HG02943 (cell line): ENCODE measurements around the gene APOC4.
"Not testable (repeated sequence)": the region's sequence is repeated elsewhere in the genome, so short reads cannot be mapped to it uniquely, and the experiment has no call there.

Experiments used
- ATAC-seq: cut with Tn5 transposase; IDR thresholded peaks from one replicate; pipeline ENCODE4 v1.9.1; 2021; ENCODE audit warnings: mild to moderate bottlenecking, low read depth, moderate library complexity; ENCODE audit not compliant: unreplicated experiment

Gene APOC4, protein sequence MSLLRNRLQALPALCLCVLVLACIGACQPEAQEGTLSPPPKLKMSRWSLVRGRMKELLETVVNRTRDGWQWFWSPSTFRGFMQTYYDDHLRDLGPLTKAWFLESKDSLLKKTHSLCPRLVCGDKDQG

DNA sequence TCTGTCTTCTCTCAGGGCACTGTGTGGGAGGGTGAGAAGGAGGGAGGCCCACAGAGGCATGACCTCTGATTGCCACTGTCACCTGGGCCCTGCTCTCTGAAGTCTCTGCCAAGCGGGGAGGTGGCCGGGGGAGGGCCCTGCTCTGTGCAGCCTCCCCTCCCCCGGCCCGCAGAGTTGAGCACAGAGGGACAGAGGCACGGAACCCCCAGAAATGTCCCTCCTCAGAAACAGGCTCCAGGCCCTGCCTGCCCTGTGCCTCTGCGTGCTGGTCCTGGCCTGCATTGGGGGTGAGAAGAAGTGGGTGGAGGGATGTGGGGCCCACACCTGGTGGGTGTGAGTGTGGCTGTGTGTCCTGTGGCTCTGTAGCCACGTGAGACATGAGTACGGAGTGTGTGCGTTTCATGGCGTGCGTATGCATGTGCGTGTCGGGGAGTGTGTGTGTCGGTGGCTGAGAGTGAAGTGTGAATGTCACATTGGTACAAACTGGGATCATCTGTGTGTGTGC, at the start of gene APOC4:
Gene APOC4 (plus strand): TSS at position 171 of the 505 bp plus-strand sequence. CDS start 41 bp downstream, at position 212.
- ATAC-seq = no peak

DNA sequence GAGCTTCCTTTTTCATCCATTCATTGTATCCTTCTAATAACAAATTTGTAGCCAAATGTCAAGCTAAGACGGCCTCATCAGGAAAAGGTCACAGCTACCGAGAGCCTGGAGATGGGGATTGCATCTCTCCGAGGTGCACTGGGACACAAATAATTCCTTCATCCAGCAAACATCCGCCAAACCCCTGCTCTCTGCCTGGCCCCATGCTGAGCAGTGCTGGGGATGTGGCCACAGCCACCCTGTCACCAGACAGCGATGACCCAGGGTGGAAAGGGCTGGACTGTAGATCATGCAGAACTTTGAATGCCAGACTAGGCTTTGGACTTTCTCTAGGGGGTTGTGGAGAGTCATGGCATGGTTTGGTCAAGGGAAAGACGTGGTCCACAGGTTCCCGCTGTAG, 49.1 kb upstream of the APOC4 start:
- no peak for ATAC-seq

DNA sequence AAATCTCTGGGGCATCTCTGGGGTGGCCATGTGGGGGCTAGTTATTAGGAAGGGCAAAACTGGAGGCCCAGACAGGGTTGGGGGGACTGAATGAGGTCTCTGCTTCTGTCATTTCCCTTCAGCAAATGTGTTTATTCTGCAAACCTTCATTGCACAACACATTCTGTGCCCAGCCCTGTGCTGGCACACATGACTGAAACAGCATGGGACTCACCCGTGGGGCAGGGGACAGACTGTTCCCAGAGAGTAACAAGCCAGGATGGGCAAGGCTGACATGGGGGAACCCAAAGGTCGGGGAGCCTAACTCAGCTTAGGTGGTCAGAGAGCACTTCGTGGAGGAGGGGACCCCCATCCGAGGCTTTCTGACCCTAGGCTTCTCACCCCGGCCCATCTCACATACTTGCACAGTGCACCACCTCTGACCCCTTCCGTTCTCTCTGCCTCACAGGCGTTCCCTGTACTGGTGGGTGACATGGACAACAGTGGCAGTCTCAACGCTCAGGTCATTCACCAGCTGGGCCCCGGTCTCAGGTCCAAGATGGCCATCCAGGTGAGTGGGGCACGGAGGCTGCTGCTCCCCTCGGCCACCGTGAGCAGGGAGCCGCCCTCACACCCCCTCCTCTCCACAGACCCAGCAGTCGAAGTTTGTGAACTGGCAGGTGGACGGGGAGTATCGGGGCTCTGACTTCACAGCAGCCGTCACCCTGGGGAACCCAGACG, 48.5 kb upstream of the APOC4 start:
- ATAC-seq = no peak

DNA sequence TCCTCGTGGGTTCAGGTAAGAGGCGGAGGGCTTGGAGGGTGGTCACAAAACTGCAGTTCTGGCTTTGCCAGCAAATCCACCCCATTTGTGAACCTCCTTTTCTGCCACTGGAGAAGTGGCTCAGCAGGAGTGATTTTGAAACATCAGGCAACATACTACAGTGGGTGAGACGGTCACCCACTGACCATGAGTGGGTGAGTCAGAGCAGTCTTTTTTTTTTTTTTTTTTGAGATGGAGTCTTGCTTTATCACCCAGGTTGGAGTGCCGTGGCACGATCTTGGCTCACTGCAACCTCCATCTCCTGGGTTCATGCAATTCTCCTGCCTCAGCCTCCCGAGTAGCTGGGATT, 48.0 kb upstream of the APOC4 start:
- ATAC-seq = no peak

DNA sequence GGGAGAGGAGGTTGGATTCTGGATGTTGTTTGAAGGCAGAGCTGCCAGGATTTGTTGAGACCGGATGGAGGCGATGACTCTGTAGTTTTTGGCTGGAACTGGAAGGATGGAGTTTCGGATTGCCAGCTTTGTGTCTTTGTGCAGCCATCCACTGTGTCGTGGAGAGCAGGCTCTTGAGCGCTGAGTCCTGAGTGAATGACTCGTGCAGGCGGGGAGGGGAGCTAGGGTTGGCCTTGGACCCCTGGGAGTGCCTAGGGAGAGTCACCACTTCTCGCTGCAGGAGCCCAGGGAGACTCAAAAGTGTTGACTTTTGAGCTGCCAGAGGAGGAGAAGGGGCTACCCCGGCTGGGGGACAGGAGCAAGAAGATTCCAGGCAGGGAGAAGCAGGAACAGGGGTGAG, 47.1 kb upstream of the APOC4 start:
- ATAC-seq = no peak

DNA sequence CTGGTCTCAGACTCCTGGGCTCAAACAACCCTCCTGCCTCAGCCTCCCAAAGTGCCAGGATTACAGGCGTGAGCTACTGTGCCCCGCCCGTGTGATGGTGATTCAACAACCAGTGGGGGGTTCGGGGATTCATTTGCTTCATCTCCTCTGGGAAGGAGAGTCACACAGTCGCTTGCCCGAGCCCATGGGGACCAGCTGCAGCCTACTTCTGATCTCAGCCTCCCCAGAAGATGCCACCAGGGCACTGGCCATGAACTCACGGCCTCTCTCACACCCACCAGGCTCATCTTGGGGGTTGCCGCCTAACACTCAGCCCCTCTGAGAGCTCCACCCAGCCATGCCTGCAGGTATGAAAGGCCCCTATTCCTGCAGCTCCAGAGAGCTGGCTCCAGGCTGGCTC, 44.2 kb upstream of the APOC4 start:
- ATAC-seq = no peak

DNA sequence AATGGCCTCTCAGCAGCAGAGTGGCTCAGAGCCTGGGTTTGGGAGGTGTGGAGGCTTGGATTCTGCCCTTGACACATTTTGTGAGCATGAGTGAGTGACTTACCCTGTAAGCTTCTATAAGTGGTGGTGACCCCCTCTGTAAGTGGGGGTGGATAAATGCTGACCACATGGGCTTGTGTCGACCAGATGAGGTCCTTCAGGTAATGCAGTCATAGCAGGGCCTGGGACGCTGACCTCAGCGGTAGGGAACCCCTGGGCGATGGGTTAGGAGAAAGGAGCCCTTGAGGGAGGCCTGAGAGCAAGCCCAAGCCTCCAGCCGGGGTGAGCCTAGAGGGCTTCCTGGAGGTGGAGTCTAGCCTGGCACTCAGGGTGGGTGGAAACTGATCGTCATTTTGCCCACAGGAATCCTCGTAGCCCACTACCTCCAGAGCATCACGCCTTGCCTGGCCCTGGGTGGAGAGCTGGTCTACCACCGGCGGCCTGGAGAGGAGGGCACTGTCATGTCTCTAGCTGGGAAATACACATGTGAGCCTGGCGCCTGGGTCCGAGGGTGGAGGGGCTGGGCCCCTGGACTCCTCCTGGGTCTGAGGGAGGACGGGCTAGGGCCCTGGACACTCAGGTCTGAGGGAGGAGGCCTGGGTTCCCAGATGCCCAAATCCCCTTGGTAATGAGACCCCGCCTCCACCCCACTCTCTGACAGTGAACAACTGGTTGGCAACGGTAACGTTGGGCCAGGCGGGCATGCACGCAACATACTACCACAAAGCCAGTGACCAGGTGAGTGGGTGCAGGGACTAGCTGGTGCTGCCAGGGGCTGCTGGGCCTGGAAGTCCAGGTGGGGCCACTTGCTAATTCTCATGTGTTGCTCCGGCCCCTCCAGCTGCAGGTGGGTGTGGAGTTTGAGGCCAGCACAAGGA, 41.5 kb upstream of the APOC4 start:
- ATAC-seq = no peak

DNA sequence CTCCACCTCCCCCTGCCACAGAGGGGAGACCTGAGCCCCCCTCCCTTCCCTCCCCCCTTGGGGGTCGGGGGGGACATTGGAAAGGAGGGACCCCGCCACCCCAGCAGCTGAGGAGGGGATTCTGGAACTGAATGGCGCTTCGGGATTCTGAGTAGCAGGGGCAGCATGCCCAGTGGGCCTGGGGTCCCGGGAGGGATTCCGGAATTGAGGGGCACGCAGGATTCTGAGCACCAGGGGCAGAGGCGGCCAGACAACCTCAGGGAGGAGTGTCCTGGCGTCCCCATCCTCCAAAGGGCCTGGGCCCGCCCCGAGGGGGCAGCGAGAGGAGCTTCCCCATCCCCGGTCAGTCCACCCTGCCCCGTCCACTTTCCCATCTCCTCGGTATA, 38.8 kb upstream of the APOC4 start:
- ATAC-seq = no peak

DNA sequence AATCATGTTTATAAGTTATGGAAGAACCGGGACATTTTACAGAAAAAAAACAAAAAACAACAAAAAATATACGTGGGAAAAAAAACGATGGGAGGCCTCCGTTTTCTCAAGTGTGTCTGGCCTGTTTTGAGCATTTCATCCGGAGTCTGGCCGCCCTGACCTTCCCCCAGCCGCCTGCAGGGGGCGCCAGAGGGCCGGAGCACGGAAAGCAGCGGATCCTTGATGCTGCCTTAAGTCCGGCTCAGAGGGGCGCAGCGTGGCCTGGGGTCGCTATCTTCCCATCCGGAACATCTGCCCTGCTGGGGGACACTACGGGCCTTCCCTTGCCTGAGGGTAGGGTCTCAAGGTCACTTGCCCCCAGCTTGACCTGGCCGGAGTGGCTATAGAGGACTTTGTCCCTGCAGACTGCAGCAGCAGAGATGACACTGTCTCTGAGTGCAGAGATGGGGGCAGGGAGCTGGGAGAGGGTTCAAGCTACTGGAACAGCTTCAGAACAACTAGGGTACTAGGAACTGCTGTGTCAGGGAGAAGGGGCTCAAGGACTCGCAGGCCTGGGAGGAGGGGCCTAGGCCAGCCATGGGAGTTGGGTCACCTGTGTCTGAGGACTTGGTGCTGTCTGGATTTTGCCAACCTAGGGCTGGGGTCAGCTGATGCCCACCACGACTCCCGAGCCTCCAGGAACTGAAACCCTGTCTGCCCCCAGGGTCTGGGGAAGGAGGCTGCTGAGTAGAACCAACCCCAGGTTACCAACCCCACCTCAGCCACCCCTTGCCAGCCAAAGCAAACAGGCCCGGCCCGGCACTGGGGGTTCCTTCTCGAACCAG, 38.2 kb upstream of the APOC4 start:
- no peak for ATAC-seq

DNA sequence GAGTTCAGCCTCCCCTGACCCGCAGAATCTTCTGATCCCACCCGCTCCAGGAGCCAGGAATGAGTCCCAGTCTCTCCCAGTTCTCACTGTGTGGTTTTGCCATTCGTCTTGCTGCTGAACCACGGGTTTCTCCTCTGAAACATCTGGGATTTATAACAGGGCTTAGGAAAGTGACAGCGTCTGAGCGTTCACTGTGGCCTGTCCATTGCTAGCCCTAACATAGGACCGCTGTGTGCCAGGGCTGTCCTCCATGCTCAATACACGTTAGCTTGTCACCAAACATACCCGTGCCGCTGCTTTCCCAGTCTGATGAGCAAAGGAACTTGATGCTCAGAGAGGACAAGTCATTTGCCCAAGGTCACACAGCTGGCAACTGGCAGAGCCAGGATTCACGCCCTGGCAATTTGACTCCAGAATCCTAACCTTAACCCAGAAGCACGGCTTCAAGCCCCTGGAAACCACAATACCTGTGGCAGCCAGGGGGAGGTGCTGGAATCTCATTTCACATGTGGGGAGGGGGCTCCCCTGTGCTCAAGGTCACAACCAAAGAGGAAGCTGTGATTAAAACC, 37.5 kb upstream of the APOC4 start:
- no peak for ATAC-seq

DNA sequence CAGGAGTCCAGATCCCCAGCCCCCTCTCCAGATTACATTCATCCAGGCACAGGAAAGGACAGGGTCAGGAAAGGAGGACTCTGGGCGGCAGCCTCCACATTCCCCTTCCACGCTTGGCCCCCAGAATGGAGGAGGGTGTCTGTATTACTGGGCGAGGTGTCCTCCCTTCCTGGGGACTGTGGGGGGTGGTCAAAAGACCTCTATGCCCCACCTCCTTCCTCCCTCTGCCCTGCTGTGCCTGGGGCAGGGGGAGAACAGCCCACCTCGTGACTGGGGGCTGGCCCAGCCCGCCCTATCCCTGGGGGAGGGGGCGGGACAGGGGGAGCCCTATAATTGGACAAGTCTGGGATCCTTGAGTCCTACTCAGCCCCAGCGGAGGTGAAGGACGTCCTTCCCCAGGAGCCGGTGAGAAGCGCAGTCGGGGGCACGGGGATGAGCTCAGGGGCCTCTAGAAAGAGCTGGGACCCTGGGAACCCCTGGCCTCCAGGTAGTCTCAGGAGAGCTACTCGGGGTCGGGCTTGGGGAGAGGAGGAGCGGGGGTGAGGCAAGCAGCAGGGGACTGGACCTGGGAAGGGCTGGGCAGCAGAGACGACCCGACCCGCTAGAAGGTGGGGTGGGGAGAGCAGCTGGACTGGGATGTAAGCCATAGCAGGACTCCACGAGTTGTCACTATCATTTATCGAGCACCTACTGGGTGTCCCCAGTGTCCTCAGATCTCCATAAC, 36.4 kb upstream of the APOC4 start, which contains the start of gene APOE:
Gene APOE (plus strand): TSS at position 360 of the 724 bp plus-strand sequence. CDS start 829 bp downstream, outside the sequence.
- no peak for ATAC-seq

DNA sequence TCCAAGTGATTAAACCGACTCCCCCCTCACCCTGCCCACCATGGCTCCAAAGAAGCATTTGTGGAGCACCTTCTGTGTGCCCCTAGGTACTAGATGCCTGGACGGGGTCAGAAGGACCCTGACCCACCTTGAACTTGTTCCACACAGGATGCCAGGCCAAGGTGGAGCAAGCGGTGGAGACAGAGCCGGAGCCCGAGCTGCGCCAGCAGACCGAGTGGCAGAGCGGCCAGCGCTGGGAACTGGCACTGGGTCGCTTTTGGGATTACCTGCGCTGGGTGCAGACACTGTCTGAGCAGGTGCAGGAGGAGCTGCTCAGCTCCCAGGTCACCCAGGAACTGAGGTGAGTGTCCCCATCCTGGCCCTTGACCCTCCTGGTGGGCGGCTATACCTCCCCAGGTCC, 34.4 kb upstream of the APOC4 start:
- no peak for ATAC-seq

DNA sequence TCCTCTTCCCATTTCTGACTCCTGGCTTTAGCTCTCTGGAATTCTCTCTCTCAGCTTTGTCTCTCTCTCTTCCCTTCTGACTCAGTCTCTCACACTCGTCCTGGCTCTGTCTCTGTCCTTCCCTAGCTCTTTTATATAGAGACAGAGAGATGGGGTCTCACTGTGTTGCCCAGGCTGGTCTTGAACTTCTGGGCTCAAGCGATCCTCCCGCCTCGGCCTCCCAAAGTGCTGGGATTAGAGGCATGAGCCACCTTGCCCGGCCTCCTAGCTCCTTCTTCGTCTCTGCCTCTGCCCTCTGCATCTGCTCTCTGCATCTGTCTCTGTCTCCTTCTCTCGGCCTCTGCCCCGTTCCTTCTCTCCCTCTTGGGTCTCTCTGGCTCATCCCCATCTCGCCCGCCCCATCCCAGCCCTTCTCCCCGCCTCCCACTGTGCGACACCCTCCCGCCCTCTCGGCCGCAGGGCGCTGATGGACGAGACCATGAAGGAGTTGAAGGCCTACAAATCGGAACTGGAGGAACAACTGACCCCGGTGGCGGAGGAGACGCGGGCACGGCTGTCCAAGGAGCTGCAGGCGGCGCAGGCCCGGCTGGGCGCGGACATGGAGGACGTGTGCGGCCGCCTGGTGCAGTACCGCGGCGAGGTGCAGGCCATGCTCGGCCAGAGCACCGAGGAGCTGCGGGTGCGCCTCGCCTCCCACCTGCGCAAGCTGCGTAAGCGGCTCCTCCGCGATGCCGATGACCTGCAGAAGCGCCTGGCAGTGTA, 33.8 kb upstream of the APOC4 start:
- ATAC-seq = no peak

DNA sequence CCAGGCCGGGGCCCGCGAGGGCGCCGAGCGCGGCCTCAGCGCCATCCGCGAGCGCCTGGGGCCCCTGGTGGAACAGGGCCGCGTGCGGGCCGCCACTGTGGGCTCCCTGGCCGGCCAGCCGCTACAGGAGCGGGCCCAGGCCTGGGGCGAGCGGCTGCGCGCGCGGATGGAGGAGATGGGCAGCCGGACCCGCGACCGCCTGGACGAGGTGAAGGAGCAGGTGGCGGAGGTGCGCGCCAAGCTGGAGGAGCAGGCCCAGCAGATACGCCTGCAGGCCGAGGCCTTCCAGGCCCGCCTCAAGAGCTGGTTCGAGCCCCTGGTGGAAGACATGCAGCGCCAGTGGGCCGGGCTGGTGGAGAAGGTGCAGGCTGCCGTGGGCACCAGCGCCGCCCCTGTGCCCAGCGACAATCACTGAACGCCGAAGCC, 33.2 kb upstream of the APOC4 start:
- no peak for ATAC-seq

DNA sequence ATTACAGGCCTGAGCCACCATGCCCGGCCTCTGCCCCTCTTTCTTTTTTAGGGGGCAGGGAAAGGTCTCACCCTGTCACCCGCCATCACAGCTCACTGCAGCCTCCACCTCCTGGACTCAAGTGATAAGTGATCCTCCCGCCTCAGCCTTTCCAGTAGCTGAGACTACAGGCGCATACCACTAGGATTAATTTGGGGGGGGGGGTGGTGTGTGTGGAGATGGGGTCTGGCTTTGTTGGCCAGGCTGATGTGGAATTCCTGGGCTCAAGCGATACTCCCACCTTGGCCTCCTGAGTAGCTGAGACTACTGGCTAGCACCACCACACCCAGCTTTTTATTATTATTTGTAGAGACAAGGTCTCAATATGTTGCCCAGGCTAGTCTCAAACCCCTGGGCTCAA, 32.3 kb upstream of the APOC4 start:
- no peak for ATAC-seq

DNA sequence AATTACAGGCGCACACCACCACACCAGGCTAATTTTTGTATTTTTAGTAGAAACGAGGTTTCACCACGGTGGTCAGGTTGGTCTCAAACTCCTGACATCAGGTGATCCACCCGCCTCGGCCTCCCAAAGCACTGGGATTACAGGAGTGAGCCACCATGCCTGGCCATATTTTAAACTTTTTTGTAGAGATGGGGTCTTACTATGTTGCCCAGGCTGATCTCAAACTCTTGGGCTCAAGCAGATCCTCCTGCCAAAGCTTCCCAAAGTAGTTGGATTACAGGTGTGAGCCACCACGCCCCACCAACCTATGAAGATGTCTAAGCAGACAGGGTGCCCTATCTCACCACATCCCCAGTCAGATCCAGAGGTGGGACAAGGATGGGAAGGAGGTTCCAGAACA, 30.1 kb upstream of the APOC4 start:
- not testable (repeated sequence) for ATAC-seq

DNA sequence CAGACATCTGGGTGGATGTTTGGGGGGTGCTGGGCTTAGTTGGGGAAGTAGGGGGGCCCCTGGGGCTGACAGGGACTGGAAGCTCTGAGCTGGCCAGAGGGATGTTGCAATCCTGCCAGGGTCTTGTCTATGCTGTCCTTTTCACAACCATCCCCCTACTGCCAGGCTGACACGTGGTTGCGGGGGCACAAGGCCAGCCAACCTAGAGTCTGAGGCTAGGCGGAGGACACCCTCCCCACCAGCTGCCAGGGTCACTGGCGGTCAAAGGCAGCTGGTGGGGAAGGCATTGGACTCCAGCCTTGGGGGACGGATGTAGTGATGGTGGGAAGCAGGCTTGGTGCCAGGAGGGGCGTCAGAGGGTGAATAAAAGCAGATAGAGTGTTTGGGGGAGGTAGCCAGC, 29.2 kb upstream of the APOC4 start:
- ATAC-seq = no peak

DNA sequence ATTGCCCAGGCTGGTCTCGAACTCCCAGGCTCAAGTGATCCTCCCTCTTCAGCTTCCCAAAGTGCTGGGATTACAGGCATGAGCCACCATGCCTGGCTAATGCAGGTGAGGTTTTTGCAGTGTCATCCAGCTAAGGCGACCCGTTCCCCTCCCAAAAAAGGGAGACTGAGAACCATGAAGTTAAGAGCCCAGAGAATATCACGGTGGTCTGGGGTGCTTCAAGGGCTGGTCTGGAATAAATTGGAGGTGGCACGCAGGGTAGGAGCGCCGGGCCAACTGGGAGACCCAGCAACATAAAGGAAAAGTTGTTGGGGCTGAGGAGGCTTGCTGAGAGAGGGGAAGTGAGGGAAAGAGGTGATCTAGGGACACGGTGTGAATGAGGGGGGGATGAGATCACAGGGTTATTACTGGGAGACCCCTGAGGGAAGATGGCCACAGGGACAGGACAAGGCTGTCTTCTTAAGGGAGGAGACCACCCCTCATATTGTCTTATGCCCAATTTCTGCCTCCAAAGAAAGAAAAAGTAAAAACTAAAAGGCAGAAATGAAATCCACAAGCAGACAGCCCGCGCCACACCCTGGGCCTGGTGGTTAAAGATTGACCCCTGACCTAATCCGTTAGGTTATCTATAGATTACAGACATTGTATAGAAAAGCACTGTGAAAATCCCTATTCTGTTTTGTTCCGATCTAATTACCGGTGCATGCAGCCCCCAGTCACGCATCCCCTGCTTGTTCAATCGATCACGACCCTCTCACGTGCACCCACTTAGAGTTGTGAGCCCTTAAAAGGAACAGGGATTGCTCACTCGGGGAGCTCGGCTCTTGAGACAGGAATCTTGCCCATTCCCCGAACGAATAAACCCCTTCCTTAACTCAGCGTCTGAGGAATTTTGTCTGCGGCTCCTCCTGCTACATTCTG, 28.3 kb upstream of the APOC4 start:
- not testable (repeated sequence) for ATAC-seq
